B cell (primary cell): ENCODE measurements around the gene ANKS1B.

Source experiments
- CTCF ChIP-seq: fragments of 200-600 bp; IDR thresholded peaks from one replicate; pipeline ENCODE4 v1.8.0; 2022; ENCODE audit warnings: antibody characterized with exemption, mild to moderate bottlenecking
- EZH2 ChIP-seq: IDR thresholded peaks from 2 replicates; pipeline ENCODE4 v1.6.1; 2012; ENCODE audit warnings: borderline replicate concordance, low read depth, mild to moderate bottlenecking, moderate library complexity, low read length; ENCODE audit not compliant: insufficient read depth, poor library complexity, severe bottlenecking

- TF ChIP-seq EZH2 (no peak), CTCF (no peak)
Observed at GRCh38 chr12:99644629-99645028, 340.1 kb downstream of the ANKS1B start.
